Brain pericyte (primary cell): ENCODE data around the gene ESRRB.

Experiments
- DNase-seq: peaks from one replicate; pipeline ENCODE4 v3.0.0-alpha.2; 2012; ENCODE audit warnings: low read depth, low spot score

The ESRRB gene

DNA sequence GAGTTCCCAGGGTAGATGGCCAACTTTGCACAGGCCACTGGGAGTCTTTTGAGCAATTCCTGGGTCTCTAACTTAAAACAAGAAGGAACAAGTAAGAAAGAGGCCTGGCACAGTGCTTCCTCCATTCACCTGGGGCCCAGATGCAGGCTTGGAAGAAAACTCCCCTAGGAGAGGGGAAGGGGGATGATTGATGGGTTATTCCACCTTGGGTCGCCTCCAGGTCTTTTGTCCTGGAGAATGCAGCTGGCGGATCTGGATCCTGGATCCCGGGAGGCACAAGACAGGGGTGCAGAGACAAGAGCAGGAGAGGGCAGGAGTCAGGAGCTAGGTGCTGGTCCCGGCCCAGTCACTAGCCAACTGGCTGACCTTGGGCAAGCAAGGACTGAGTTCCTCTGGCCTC lies 74.5 kb downstream of the ESRRB start:
- no peak for DNase-seq

DNA sequence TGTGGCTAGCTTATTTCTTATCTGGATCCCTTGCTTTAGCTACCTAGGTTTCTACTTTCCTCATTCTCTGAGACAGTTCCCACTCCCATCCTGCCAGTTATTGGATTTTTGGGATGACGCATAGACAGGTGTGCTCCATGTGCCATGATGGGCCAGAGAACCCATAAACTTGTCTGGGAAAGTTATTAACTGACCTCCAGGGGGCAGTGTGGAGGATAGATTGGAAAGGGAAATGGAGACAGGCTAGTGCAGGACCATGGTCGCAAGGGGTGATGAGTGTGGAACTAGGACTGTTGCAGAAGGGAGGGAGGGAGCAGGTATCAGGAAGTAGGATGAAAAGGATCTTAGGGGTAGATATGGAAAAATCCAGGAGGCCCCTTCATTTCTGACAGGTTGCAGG lies 80.3 kb downstream of the ESRRB start:
- no peak for DNase-seq

DNA sequence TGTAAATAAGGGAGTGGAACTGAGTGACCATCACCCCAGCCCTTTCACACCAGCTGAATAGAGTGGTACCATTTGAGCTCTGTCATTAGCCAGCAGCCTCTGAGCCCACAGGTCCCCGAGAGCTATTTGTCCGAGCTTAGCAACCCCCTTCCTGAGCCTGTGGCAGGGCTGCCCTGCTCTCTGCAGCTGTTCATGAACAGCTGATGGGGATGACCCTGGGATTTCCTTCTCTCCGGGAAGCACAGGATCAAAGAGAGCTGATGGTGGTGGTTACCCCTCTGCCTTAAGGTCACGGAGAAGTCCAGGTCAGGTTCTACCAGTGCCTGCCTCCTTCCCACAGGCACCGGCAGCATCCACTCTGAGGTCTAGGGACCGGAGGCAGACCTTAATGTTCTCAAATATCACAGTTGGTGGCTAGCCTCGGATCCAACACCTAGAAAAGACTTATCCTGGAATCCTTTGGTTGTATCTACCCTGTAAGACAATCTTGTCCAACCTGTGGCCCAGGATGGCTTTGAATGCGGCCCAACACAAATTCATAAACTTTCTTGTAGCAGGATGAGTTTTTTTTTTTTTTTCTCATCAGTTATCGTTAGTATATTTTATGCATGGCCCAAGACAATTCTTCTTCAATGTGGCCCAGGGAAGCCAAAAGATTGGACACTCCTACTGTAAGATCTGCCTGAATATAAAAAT lies 81.1 kb downstream of the ESRRB start:
- DNase-seq: no peak

DNA sequence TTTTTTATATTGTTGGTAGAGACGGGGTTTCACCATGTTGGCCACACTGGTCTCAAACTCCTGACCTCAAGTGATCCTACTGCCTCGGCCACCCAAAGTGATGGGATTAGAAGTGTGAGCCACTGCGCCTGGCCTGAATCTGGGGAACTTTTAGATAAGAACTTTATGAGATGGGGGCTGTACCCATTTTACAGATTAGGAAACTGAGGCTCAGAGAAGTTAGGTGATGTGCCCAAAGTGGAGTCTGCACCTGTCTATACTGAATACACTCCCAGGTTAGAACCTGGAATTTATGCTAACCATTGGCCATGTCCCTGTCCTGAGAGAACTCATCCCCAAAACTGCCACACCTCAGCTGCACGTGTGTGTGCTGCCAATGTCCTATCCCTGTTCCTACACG lies 81.9 kb downstream of the ESRRB start:
- no peak for DNase-seq

DNA sequence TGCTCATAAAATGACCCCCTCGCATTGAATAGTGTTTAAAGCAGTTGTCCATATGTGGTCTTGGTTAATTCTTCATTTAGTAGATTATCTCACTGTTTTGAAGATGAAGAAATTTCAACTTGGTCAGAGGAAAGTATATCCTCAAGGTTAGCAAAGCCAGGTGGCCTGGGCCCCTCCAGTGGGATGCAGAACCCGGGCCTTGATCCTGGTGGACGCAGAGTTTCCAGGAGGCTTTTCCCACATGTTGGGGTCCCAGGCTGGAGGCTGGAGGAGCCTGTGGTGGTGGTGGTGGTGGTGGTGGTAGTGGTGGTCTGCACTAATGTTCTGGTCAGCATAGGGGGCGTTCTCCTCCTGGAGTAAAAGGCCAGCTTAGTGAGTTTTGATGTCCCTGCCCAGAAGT lies 85.9 kb downstream of the ESRRB start:
- DNase-seq: no peak

DNA sequence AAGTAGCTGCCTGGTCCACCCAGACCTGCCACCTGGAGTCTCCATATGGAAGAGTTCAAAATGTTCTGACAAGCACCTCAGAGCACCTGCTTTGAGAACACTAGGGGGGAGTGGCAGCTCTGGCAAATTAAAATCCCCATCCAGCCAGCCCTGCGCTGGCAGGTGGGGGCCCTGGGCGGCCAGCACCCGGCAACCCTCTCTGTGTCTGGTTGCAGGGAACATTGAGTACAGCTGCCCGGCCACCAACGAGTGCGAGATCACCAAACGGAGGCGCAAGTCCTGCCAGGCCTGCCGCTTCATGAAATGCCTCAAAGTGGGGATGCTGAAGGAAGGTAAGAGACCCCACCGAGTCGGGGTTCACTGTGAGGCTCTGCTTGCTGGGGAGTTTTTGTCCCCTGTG lies 86.4 kb downstream of the ESRRB start:
- DNase-seq: no peak

DNA sequence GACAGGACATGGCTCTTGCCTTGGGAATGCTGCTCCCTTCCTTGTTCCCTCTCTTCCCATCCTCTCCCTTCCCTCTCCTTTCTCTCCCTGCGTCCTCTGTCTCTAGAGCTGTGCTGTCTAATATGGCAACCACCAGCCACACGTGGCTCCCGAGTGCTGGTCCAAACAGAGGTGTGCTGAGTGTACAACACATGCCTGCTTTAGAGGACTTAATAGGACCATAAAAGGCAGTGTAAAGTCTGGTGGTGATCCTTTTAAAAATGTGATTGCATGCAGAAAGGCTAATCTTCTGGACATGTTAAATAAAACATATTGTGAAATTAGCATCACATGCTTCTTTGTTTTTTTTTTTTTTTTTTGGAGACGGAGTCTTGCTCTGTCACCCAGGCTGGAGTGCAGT lies 87.2 kb downstream of the ESRRB start:
- DNase-seq: no peak

DNA sequence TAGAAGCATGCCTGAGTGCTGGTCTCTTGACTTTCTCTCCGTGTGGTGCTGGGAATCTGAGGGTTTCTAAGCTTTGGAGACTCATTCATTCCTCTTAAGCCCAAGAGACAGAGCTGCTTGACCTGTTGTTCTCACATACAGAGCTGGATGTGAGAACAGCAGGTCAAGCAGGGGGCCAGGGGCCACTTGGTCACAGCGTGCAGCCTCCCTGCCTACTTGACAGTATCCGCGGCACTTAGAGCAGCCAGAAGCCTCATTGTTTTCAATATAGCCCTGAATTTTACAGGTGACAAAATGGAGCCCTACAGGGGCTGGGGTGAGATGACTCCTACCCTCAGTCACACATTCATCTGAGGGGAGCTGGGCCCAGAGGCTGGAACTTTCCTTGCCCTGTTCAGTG lies 88.9 kb downstream of the ESRRB start:
- no peak for DNase-seq

DNA sequence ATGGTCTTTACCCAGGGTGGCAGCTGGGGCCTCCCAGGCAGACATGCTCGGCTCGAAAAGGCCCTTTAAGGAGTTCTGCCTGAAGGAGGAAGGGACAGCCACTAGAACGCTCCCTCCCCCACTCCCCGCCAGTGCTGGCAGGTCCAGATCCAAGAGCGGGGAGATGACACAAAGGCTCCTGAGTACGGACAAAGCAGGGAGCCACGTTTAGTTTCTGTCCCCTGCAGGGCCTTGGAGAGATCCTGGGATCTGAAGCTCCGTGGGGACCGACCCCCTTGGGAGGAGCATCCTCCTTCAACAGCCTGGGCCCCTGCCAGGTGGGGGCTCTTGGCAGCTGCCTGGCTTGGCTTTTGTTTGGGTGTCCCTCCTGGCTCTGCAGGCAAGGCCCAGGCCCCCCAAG lies 89.7 kb downstream of the ESRRB start:
- DNase-seq: no peak

DNA sequence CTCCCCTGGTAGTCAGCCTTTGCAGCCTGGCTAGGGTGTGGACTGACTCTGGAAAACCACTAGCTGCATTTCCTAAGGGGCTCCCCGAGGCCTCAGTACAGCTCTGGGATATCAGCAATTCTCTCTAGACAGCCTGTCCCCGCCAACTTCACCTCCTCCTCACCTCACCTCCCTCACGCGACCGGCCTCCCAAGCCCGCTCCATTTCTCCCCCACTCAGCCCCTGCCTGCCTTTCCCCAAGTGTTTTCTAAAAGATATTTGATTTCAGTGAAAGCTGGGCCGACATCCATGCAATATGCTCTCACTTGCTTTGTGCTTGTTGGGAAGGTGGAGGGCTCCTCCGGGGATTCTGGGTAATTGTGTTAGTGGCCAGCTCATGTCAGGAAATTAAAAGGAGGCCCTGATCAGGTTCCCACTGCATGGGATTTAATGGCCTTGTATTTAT lies 91.8 kb downstream of the ESRRB start:
- no peak for DNase-seq

DNA sequence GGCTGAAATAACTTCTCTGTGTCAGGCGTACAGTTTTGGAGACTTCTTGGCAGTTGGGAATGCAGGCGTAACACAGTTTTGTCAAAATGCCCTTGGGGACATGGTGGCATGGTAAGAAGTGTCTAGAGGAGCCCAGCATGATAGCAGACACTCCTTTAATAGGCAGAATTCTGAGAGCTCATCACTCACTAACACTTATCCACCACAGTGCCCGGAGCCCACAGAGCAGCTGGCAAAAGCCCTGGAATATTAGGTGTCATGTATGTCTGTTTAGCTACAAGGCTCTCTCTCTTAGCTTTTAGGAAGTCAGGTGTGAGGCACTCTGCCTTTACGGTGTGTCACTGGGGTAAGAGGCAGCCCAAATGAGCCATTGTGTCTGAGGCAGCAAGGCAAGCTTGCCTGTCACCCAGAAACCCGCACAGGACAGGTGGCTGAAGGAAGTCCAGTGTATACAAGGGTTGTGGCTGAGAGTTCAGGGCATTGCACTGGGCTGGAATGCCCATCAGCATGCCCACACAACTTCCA lies 96.3 kb downstream of the ESRRB start:
- no peak for DNase-seq

DNA sequence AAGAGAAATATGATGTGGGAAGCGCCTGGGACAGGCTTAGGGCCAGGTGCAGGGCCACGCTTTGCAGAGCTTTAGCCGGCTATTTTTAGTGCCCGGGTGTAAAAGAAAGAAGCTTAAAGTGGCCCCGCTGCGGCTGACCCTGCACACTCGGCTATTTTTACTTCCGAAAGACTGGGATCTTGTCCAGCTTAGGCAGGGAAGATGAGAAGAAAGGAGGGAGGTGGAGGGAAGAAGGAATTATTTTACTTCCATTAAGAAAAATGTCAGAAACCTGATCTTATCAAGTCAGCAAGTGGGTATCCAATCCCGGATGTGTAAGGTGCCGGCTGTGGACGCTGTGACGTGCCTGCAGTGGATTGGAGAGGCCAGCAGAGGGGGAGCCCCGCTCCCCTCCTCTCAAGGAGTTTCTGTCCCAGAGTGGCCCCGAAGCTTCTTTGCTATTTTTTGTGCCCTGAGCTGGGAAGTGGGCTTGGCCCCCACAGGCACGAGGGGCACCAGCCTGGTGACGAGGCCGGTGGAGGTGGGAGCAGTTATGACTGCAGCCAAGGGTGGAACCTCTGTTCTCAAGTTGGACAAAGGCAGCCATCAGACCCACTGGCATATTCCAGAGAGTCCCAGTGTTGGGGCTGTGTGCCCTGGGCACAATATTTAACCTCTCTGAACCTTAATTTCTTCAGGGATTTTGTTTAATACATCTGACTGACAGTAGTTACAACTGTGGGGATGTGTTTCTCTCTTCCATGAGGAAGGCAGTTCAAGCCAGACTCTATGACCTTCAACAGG lies 97.7 kb downstream of the ESRRB start:
- no peak for DNase-seq

DNA sequence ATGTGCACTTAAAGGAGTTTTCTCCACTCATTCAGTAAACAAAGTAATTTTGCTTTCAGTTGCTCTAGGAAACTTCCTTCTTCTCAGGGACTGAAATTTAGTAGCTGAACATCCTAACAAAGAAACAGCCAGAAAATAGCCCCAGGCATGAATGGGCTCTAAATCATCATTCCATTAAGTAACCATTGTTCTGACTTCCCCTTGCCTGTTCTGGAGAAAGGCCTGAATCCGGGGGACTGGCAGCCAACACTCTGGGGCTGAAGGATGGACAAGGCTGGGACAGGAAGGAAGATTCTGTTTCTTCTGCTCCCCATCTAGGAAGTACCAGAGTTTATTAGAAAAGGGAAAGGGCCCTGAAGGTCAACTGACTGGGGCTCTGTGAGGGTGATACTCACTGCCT lies 104.5 kb downstream of the ESRRB start:
- no peak for DNase-seq

DNA sequence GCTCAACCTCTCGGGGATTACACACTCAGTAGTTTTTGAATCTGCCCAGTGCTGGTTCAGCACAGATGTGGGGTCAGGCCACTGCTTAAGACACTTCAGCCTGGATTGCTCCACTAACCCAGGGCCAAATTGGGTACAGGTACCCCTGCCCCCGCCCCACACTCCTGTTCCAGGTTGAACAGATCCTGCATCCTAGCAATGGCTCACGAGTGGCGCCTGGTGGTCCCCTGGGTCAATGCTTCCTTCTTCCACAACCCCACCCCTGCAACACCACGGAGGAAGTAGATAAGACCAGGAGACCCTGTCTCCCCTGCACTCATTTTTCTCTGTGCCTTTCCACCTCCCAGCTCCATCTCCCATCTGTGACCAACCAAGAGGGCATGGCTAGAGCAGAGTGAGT lies 108.4 kb downstream of the ESRRB start:
- no peak for DNase-seq

DNA sequence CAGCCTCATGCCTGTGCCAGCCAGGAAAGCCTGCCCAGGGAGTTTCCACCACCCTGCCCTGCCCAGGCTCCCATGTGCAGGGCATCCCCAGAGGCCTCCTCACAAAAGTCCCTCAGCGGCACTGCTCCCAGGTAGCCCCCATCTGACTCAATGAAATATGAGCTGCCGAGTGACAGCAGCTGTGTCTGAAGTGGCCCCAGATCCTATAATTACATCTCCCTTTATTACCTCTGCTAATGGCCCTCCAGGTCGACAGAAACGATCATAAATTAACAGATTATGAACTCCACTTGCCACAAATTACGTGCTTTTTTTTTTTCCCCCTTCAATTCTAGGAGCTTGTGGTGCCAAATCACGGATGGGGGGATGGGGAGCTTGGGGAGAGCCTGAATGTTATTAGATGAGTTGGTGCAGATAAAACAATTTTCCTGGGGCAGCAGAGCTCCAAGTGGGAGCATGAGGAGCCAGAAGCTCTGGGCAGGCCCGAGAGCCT lies 110.4 kb downstream of the ESRRB start:
- no peak for DNase-seq

DNA sequence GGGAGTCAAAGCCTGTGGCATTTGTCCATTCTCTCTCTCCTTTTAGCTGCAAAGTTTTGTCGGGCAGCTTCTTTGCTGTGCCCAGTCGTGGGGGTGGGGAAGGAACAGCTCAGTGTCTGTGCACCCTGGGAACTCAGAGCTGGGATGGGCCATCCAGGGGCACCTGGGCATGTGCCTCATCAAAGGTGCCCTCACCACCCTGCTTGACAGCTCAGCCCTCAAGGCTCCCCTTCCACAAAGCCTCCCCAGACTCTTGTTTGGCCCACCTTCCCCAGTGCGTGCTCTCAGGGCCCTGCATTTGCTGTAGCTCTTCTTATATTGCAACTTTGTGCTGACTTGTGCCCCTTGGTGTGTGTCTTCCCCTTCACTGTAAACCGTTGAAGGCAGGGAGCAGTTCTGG lies 112.6 kb downstream of the ESRRB start:
- no peak for DNase-seq

DNA sequence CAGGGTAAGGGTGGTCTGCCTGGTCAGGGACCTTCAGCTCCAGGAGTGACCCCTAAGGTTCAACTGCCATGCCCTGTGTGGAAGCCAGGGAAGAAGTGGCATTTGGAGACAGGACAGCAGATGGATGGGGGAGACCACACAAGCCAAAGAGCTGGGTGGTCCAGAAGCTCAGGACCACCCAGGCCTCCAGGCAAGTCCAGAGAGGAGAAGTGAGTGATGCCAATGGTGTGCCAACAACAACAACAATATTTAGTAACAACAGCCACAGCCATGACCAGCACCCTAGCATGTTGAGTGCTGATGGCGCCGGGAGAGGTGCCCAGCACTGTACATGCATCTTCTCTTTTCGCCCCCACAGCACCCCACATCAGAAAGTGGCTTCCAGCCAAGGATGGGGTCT lies 113.7 kb downstream of the ESRRB start:
- DNase-seq: no peak

DNA sequence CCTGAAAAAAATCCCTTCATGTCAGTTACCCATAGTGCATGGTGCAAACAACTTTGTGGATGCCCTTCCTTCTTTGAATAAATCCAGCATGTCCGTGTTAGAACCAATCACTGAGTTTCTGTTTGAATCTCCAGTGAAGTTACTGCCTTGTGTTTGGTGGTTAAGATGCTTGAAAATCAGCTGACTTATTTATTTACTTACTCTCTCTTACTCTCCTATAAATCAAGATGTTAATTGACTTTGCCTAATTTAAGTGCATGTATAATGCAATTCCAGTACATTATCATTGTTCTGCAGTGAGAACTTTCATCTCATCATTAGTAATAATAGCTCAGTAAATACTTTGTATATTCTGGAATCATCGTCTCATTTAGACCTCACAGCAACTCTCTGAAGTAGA lies 114.2 kb downstream of the ESRRB start:
- DNase-seq: no peak

DNA sequence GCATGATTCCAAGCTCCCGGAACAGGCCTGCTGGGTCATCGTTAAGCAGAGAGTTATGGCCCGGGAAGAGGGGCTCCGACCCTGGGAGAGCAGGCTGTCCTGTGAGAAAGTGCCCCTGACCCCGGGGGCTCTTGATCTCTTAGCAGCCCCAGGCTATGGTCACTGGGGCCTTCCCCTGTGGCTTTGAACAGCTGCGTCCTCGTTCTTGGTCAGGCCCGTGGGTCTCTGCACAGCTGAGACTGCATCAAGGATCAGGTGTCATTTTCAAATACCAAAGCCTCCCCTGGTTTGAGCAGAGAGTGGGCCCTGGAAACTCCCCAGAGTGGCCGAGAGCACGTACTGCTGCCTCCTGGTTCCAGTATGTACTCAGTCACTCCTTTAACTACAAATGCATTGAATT lies 114.8 kb downstream of the ESRRB start:
- DNase-seq: no peak

DNA sequence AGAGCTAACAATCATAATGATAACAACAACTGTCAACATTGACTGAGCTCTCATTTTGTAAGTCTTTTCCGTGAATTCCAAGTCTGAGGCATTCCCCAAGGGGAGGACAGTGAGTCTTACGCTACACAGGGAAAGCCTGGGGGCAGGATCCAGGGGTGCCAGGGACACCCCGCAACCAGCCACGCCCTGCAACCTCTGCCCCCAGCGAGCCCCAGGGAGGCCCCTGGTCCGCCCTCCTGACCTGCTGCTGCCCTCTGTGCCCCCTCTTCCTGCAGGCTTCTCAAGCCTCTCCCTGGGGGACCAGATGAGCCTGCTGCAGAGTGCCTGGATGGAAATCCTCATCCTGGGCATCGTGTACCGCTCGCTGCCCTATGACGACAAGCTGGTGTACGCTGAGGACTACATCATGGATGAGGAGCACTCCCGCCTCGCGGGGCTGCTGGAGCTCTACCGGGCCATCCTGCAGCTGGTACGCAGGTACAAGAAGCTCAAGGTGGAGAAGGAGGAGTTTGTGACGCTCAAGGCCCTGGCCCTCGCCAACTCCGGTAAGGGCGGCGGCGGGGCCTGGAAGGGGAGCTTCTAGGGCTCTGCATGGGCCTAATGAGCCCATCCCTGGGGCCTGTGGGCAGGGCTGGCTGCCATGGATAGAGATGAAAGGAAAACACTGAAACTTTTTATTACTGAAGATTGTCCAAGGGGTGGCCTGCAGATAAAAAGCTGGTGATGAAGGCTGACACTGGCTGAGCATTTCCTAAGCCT lies 115.4 kb downstream of the ESRRB start:
- no peak for DNase-seq

DNA sequence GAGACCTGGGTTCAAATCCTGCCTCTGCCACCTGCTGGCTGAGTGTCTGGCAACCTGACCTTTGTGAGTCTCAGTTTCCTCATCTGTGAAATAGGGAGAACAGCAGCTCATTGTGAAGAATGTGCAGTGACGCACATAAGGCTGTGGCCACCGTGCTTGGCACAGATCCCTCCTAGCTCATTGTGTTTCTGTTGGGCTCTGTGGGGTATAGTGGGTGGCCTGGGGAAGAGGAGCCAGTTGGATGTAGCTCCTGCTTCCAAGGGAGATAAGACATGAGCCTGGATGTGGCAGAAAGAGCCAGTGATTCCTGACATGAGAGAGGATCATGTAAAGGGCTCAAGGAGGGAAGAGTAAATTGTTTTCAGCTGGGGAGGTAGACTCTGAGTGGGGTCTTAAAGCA lies 120.0 kb downstream of the ESRRB start:
- DNase-seq: no peak

DNA sequence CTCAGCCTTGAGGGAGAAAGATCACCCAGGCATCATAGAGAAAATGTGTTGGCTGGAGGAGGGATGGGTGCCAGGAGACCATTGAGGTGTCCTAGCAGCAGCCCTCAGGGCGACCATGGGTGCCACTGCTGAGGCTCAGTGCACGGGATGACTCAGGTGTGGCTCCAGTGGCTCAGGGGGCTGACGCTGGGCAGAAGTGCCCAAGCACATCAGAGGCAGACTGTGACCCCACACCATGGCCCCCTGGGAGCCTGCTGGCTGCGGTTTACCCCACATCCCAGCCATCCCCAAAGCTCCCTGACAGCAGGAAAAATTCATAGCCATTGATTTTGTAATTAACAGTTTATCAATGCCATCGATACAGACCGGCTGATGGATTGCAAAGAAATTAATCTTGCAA lies 120.7 kb downstream of the ESRRB start:
- no peak for DNase-seq
